Fibroblast of skin of right biceps (primary cell): ENCODE measurements around the gene MADCAM1.
"Not testable (repeated sequence)": the region's sequence is repeated elsewhere in the genome, so short reads cannot be mapped to it uniquely, and the experiment has no call there.

Experiments used
- DNase-seq: peaks from one replicate; pipeline ENCODE4 v3.0.0-alpha.2; 2013

The MADCAM1 gene

DNA sequence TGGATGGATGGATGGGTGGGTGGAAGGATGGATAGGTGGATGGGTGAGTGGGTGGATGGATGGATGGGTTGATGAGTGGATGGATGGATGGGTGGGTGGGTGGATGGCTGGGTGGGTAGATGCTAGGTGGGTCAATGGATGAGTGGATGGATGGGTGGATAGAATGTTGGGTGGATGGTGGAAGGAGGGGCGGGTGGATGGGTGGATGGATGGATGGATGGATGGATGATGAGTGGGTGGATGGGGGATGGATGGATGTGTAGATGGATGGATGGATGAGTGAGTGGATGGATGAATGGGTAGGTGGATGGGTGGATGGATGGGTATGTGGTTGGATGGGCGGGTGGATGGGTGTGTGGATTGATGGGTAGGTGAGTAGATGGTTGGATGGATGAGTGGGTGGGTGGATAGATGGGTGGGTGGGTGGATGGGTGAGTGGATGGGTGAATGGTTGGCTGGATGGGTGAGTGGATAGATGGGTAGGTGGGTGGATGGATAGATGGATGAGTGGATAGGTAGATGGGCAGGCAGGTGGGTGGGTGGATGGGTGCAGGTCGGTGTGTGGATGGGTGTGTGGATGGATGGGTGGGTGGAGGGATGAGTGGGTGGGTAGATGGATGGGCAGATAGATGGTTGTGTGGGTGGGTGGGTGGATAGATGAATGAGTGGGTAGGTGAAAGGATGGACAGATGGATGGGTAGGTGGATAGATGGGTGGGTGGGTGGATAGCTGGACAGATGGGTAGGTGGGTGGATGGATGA lies 31.1 kb upstream of the MADCAM1 start:
- DNase-seq: no peak

GRCh38 chr19:467554-467953 lies 28.7 kb upstream of the MADCAM1 start:
- DNase-seq: no peak

DNA sequence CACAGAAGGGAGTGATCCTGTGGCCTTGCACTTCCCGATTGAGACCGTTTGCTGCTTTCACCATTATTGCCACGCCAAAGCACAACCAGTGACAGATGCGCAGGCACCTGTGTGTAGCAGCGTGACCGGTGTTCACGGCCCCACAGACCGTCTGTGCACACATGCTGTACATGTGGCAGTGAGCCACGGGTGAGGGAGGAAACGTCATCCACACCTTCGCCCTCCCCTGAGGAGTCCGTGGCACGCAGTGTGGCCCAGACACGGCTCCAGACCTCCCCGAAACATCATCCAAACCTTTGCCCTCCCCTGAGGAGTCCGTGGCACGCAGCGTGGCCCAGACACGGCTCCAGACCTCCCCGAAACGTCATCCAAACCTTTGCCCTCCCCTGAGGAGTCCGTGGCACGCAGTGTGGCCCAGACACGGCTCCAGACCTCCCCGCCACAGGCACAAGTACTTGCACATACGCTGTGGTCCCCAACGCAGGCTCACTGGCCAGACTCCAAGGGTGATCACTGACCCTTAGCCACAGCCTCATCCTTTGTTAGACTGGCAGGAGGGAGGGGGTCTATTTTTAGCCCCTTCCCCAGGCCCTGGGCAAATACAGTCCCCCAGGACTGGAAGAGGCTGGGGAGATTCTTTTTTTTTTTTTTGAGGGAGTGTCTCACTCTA lies 27.6 kb upstream of the MADCAM1 start:
- DNase-seq: no peak

- no peak for DNase-seq
These were observed 26.5 kb upstream of the MADCAM1 start for GRCh38 chr19:469833-470232.

- DNase-seq: no peak
These were observed 25.6 kb upstream of the MADCAM1 start for GRCh38 chr19:470701-471100.

GRCh38 chr19:472005-472858 lies 24.1 kb upstream of the MADCAM1 start:
- peak; percentile 25 for DNase-seq

GRCh38 chr19:474126-475078 lies 21.9 kb upstream of the MADCAM1 start:
- no peak for DNase-seq

GRCh38 chr19:475360-475759 lies 20.9 kb upstream of the MADCAM1 start:
- no peak for DNase-seq

DNA sequence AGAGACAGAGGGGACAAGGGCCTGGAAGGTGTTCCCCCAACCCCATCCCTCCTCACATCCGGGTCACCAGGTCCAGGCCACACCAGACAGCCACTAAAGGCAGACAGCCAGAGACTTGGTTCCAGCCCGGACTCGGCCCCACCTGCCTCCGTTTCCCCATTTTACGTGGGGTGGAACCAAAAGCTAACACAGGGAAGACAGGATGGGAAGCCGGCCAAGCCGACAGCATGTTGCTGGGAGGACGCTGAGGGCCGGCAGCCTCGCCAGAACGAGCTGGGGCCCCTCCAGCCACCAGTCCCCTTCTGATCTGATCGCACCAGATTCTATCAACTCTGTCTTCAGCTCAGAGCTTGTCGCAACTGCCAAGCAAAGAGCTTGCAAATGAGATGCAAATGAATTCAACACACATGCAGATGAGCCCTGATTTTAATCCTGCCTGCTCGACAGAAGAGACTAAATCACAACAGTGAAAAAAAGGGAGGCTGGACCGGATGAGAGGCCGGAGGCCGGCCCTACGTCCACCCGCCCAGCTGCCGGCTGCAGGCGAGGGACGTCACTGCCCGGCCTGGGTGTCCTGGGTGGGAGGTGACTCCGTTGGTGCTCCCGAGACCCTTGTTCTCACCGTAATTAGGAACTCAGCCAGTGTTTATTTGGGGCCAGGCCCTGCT lies 17.9 kb upstream of the MADCAM1 start:
- no peak for DNase-seq

DNA sequence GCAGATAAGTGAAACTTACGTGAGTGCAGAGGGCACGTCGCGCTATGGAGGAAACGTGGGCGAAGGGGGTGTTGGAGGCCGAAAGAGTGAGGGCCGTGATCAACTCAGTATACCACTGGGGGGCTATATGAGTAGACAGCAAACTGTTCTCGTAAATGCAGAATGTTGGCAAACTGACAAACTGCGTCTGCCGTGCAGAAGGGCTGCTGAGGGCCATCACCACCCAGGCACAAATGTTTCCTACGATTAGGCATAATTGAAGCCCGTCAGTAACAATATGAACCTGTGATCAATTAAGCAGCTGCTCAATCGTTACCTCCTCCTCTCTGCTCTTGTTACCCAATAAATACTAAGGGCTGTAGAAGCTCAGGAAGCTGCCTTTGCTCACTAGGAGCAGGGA lies 17.3 kb upstream of the MADCAM1 start:
- DNase-seq: peak; percentile 17

DNA sequence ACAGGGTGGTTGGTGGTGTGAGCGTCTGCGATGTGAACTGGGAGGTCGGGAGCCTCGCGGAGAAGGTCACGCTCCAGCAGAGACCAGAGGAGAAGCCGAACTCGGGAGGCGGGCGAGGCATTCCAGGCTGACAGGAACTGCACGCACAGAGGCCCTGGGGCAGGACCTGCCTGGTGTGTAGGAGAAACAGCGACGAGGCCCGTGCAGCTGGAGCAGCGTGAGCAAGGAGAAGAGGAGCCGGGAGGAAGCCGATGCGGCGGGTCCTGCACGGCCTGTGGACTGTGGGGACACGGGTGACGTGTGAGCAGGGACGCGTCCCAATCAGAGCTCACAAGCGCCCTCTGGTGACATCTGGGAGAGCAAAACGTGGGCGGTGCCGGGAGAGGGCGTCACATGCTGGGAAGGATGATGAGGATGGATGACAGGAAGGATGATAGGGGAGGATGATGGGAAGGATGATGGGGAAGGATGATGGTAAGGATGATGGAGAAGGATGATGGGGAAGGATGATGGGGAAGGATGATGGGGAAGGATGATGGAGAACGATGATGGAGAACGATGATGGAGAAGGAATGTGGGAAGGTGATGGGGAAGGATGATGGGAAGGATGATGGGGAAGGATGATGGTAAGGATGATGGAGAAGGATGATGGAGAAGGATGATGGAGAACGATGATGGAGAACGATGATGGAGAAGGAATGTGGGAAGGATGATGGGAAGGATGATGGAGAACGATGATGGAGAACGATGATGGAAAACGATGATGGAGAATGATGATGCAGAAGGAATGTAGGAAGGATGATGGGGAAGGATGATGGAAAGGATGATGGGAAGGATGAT lies 16.1 kb upstream of the MADCAM1 start:
- peak; percentile 61 for DNase-seq

GRCh38 chr19:481100-481499 lies 15.2 kb upstream of the MADCAM1 start:
- DNase-seq: not testable (repeated sequence)

GRCh38 chr19:482186-483041 lies 13.9 kb upstream of the MADCAM1 start:
- no peak for DNase-seq

GRCh38 chr19:483332-484072 lies 12.8 kb upstream of the MADCAM1 start:
- DNase-seq: no peak

- no peak for DNase-seq
These were observed 11.8 kb upstream of the MADCAM1 start for GRCh38 chr19:484494-484893.

- DNase-seq: no peak
These were observed 11.2 kb upstream of the MADCAM1 start for GRCh38 chr19:485077-485476.

DNA sequence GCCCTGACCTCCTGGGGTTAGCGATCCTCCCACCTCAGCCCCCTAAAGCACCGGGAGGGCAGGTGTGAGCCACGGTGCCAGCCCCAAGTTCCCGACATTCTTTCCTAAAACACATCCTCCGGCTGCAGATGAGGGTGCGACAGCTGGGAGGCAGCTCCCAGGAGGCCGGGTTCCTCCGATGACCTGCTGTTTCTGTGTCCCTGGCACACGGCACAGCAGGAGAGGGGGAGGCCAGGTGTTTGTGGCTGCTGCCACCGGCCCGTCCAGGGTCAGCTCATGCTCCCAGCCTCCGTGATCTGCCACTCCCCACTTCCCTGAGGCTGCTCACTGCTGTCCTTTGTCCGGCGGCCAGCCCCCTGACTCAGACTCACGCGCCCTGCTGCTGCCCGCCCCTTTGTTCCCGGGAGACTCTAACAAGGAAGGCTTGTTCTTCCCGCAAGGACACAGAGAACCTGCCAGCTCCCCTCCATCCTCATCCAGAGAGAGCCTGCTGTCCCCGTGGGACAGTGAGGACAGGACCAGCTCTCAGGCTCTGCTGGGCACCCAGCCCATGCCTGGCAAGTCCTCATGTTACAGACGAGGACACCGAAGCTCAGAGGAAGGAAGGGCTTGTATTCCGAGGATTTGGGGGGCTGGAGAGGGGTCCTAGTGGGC lies 10.6 kb upstream of the MADCAM1 start:
- DNase-seq: no peak
